Kidney epithelial cell (primary cell): Measurements from ENCODE around the gene CAPN10. TPM values are rescaled to one million over a fixed set of nuclear protein-coding genes. Genes with fewer than 3 reads are reported as not detected.
A peak's percentile ranks its signal among the peaks of the same experiment; 100 is the strongest.

Experiments
- DNase-seq: peaks from one replicate; pipeline ENCODE4 v3.0.0-alpha.2; 2010; ENCODE audit warnings: low read depth
- H3K27me3 ChIP-seq: 2 replicates; pipeline ENCODE4 v1.6.0; 2011; ENCODE audit warnings: low read length; ENCODE audit not compliant: control insufficient read depth, insufficient read depth
- H3K36me3 ChIP-seq: 2 replicates; pipeline ENCODE4 v1.5.1; 2011; ENCODE audit warnings: low read length; ENCODE audit not compliant: control insufficient read depth, insufficient read depth
- H3K4me3 ChIP-seq: 2 replicates; pipeline ENCODE4 v1.5.1; 2011; ENCODE audit warnings: low read depth, mild to moderate bottlenecking, control low read depth, low read length
- total RNA-seq: library from RNA; depleted of rRNA; stranded (reverse); fragments of >200 nt; gene quantifications from 2 replicates; pipeline ENCODE4 v1.2.3, GENCODE V29; 2015
- TF ChIP-seq, protein P1 (sequence below): IDR thresholded peaks from 2 replicates; pipeline ENCODE4 v1.5.1; 2011; ENCODE audit warnings: mild to moderate bottlenecking, moderate library complexity, low read length, control low read depth, inconsistent platforms; ENCODE audit not compliant: insufficient read depth, poor library complexity, severe bottlenecking

The CAPN10 gene
- total RNA-seq, 1 donor from 2014 or later = 31.5 TPM

DNA sequence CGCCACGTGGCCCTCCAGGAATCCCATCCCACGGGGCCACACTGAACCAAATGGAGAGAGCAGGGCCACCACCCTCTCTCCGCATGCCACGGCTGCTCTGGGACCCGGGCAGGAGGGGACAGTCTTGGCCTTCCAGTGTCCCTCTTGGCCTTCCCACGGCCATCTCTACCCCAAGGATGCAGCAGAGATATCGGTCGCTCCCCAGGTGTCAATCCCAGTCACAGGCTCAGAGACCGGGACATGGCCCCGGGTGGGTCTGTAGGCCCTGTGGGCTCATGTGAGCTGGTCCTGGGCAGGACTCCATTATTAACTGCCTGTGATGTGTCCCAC is 15.3 kb downstream of the CAPN10 start:
- H3K4me3 ChIP-seq = no peak overlapping the region
- TF ChIP-seq, protein P1, sequence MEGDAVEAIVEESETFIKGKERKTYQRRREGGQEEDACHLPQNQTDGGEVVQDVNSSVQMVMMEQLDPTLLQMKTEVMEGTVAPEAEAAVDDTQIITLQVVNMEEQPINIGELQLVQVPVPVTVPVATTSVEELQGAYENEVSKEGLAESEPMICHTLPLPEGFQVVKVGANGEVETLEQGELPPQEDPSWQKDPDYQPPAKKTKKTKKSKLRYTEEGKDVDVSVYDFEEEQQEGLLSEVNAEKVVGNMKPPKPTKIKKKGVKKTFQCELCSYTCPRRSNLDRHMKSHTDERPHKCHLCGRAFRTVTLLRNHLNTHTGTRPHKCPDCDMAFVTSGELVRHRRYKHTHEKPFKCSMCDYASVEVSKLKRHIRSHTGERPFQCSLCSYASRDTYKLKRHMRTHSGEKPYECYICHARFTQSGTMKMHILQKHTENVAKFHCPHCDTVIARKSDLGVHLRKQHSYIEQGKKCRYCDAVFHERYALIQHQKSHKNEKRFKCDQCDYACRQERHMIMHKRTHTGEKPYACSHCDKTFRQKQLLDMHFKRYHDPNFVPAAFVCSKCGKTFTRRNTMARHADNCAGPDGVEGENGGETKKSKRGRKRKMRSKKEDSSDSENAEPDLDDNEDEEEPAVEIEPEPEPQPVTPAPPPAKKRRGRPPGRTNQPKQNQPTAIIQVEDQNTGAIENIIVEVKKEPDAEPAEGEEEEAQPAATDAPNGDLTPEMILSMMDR = no peak
- H3K27me3 ChIP-seq = no peaks in the 10 kb centered on the region
- DNase-seq = no peak
- no peaks in the 10 kb centered on the region for H3K36me3 ChIP-seq

DNA sequence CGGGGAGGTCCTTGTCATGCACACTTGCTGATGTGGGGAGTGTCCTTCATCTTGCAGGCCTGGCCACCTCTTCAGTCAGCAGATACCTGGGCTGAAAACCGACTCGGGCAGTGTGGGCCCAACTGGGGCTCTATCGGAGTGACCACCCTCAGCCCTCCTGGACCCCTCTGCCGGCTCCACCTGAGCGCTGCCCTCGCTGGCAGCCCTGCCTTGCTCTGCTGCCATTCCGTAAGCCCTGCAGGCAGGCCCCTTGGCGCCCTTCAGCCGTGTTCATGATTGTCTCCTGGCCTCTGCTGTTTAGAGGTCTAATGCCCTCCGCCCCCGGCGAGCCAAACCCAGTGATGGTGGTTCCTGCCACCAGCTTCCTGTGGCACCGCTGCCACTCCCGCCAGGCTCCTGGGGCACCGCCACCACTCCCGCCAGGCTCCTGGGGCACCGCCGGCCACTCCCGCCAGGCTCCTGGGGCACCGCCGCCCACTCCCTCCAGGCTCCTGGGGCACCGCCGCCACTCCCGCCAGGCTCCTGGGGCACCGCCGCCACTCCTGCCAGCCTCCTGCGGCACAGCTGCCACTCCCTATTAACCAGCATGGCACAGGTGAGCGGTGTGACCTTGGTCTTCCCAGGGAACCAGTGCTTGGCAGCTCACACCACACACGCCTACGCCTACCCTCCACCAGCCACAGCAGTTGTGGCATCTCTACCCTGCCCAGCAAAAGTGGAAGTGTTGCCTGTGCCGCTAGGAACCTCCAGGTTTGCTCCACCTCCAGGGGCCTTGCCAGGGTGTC is 15.9 kb downstream of the CAPN10 start:
- Histone ChIP-seq H3K36me3 (no peaks in the 10 kb centered on the region), H3K4me3 (no peak overlapping the region), H3K27me3 (no peaks in the 10 kb centered on the region)
- DNase-seq = no peak
- TF ChIP-seq, protein P1 = no peak

DNA sequence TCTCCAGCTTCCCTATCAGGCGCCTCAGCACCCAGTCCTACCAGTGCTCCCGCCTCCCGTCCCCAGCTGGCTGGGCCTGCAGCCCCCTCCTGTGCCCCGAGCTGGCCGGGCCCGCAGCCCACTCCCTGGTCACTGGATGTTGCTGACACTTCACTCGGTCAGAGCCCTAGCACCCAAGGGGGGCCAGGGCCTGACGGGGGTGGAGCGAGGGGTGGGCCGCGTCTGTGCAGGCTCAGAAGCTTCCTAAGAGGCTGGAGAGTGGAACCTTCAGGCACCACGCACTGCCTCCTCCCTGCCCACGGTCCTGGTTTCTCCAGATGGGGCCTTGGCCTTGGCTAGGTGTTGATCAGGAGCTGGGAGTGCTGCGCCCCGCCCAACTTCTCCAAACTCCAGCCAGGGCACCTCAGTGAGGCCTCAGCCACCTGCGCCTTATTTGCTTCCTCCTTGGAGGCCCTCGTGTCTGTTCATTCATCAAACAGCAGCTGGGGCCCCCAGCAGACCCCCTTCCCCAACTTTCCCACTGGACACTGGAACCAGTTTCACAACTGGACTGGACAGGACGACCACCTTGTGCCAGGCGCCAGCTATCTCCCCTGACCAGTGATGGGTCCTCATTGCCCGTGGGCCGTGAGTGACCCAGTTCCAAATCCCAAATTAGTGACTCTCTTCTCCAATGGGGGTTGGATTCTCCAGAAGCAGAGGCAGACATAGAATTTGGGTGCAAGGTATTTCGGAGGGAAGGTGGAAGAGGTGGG is 16.7 kb downstream of the CAPN10 start:
- no peak overlapping the region for H3K4me3 ChIP-seq
- TF ChIP-seq, protein P1 = no peak
- no peaks in the 10 kb centered on the region for H3K36me3 ChIP-seq
- DNase-seq = no peak
- H3K27me3 ChIP-seq = no peaks in the 10 kb centered on the region

DNA sequence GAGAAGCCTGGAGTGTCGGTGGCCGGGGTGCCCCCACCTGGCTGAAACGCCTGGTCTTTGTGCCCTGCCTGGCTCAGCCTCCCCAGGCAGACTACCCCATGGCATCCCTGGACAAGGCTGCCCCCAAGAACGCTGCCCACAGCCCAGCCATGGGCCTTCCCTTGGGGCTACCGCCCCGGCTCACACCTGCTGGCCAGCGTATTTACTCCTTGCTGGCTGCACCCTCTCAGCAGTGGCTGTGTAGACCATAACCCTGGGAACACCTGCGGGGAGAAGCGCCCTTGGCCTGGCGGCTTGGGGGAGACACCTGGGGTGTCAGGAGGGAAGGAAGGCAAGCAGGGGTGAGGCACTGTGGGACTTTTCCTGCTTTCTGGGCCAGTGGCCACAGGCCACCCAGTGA is 17.3 kb downstream of the CAPN10 start:
- Histone ChIP-seq H3K27me3 (no peaks in the 10 kb centered on the region), H3K36me3 (no peaks in the 10 kb centered on the region), H3K4me3 (no peak overlapping the region)
- TF ChIP-seq, protein P1 = no peak
- DNase-seq = no peak

DNA sequence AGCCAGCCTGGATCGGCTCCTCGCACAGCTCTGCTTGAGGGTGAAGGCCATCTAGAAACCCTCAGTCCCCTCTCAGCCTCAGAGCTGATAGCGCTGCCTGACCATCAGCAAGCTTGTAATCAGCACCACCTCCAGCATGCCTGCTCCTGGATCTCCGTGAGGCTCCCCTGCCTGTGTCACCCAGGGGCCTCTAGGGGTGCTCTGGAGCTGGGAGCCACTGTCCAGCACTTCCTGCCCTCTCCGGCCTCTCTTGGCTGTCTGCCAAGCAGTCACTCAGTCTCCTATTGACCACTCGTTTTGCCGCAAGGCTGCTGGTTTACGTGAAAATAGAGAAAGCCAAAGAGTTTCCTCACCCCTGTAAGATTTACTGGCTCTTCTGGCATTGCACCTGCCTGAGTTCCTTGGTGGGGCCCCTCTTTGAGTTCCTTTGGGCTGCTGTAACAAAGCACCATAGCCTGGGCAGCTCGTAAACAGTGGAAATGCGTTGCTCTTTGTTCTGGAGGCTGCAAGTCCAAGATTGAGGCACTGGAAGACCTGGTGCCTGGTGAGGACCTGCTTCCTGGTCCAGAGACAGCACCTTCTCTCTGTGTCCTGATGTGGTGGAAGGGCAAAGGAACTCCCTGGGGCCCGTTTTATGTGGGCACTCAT is 17.9 kb downstream of the CAPN10 start:
- Histone ChIP-seq H3K27me3 (no peaks in the 10 kb centered on the region), H3K4me3 (no peak overlapping the region)
- DNase-seq = peak; percentile 19

More for the DNA sequence above, 17.9 kb downstream of the CAPN10 start:
- TF ChIP-seq, protein P1 = peak; percentile 82
- H3K36me3 ChIP-seq = no peaks in the 10 kb centered on the region
